Trophoblast cell (in vitro differentiated cells and primary cell): ENCODE data around the gene IFRD1.
"Not testable (repeated sequence)": the region's sequence is repeated elsewhere in the genome, so short reads cannot be mapped to it uniquely, and the experiment has no call there.

Experiments used
- DNase-seq, 2 donors: peaks; one replicate each; pipeline ENCODE4 v3.0.0-alpha.2; 2016
- H2AFZ ChIP-seq: 2 replicates; pipeline ENCODE4 v1.6.1; 2013; ENCODE audit warnings: low read length, moderate library complexity, mild to moderate bottlenecking; ENCODE audit not compliant: insufficient read depth, poor library complexity
- H2AK5ac ChIP-seq: 2 replicates; pipeline ENCODE4 v1.6.1; 2013; ENCODE audit warnings: mild to moderate bottlenecking, low read length
- H2BK120ac ChIP-seq: 2 replicates; pipeline ENCODE4 v1.6.1; 2013; ENCODE audit warnings: low read length, mild to moderate bottlenecking, moderate library complexity; ENCODE audit not compliant: insufficient read depth, poor library complexity
- H2BK12ac ChIP-seq: 2 replicates; pipeline ENCODE4 v1.6.1; 2013; ENCODE audit warnings: mild to moderate bottlenecking, low read length, moderate library complexity
- H2BK5ac ChIP-seq: 2 replicates; pipeline ENCODE4 v1.6.1; 2013; ENCODE audit warnings: low read length, low read depth, moderate library complexity, mild to moderate bottlenecking; ENCODE audit not compliant: poor library complexity
- H3K14ac ChIP-seq: 2 replicates; pipeline ENCODE4 v1.6.1; 2013; ENCODE audit warnings: mild to moderate bottlenecking, low read length
- H3K18ac ChIP-seq: 2 replicates; pipeline ENCODE4 v1.6.1; 2013; ENCODE audit warnings: mild to moderate bottlenecking, low read length
- H3K23ac ChIP-seq: 2 replicates; pipeline ENCODE4 v1.6.1; 2013; ENCODE audit warnings: low read length
- H3K27ac ChIP-seq: 2 replicates; pipeline ENCODE4 v1.5.1; 2013; ENCODE audit warnings: low read depth, mild to moderate bottlenecking, inconsistent platforms, low read length, moderate library complexity
- H3K27me3 ChIP-seq: 2 replicates; pipeline ENCODE4 v1.6.1; 2013; ENCODE audit warnings: inconsistent platforms, mild to moderate bottlenecking, low read length, moderate library complexity; ENCODE audit not compliant: insufficient read depth
- H3K36me3 ChIP-seq, 2 experiments: 1 replicate in 1 of 2; 2 replicates in 1 of 2; pipeline ENCODE4 v1.6.1; 2013; ENCODE audit warnings: low read length in 2 of 2, mild to moderate bottlenecking in 2 of 2, moderate library complexity in 1 of 2; ENCODE audit not compliant: insufficient read depth in 2 of 2, control insufficient read depth in 1 of 2
- H3K4ac ChIP-seq: 2 replicates; pipeline ENCODE4 v1.6.1; 2013; ENCODE audit warnings: low read depth, mild to moderate bottlenecking, low read length, moderate library complexity
- H3K4me1 ChIP-seq, 2 experiments: 1 replicate in 1 of 2; 2 replicates in 1 of 2; pipeline ENCODE4 v1.6.1; 2013; ENCODE audit warnings: low read length in 2 of 2, mild to moderate bottlenecking in 2 of 2, moderate library complexity in 1 of 2; ENCODE audit not compliant: insufficient read depth in 2 of 2, control insufficient read depth in 1 of 2
- H3K4me2 ChIP-seq: 2 replicates; pipeline ENCODE4 v1.6.1; 2013; ENCODE audit warnings: inconsistent platforms, mild to moderate bottlenecking, low read length, moderate library complexity
- H3K4me3 ChIP-seq: 2 replicates; pipeline ENCODE4 v1.5.1; 2013; ENCODE audit warnings: mild to moderate bottlenecking, low read depth, low read length, inconsistent platforms
- H3K79me1 ChIP-seq: one replicate; pipeline ENCODE4 v1.6.1; 2013; ENCODE audit warnings: low read length
- H3K79me2 ChIP-seq: 2 replicates; pipeline ENCODE4 v1.6.1; 2013; ENCODE audit warnings: low read length, mild to moderate bottlenecking; ENCODE audit not compliant: control insufficient read depth, insufficient read depth, poor library complexity
- H3K9ac ChIP-seq: 2 replicates; pipeline ENCODE4 v1.6.1; 2013; ENCODE audit warnings: mild to moderate bottlenecking, low read length
- H3K9me3 ChIP-seq: 2 replicates; pipeline ENCODE4 v1.6.1; 2013; ENCODE audit warnings: low read depth, mild to moderate bottlenecking, control low read depth, inconsistent platforms, low read length; ENCODE audit not compliant: insufficient read depth
- H4K12ac ChIP-seq: 2 replicates; pipeline ENCODE4 v1.6.1; 2013; ENCODE audit warnings: low read depth, mild to moderate bottlenecking, low read length, moderate library complexity
- H4K8ac ChIP-seq: 2 replicates; pipeline ENCODE4 v1.6.1; 2013; ENCODE audit warnings: low read depth, mild to moderate bottlenecking, low read length, moderate library complexity
- H4K91ac ChIP-seq: one replicate; pipeline ENCODE4 v1.6.1; 2013; ENCODE audit warnings: low read depth, mild to moderate bottlenecking, low read length, moderate library complexity
- WGBS: extraction: QIAGEN DNeasy Blood & Tissue Kit; methylation state at CpG from one replicate; pipeline ENCODE4 v1.1.7; 2013; ENCODE audit warnings: missing lambda C conversion rate; ENCODE audit not compliant: insufficient read length, insufficient coverage; ENCODE audit errors: extremely low coverage; 5-methylcytosine and 5-hydroxymethylcytosine counted together

IFRD1 gene

GRCh38 chr7:112516418-112516817 lies 66.2 kb downstream of the IFRD1 start:
- not testable (repeated sequence) for H2BK12ac ChIP-seq, H4K12ac ChIP-seq, H3K9ac ChIP-seq, H3K27ac ChIP-seq, H3K4me3 ChIP-seq, H2BK120ac ChIP-seq, H2AK5ac ChIP-seq, H3K18ac ChIP-seq, DNase-seq, H2AFZ ChIP-seq, H3K23ac ChIP-seq, H3K79me2 ChIP-seq, H4K91ac ChIP-seq, H3K9me3 ChIP-seq, H3K14ac ChIP-seq, H3K36me3 ChIP-seq, H3K4ac ChIP-seq, H3K4me1 ChIP-seq, H4K8ac ChIP-seq, H3K27me3 ChIP-seq, H2BK5ac ChIP-seq, H3K79me1 ChIP-seq, H3K4me2 ChIP-seq
- no CpG with 5 or more reads among the region's 5 CpGs for WGBS

- Histone ChIP-seq H3K23ac (peak overlapping the region; percentile 17), H3K27ac (no peak overlapping the region), H3K4me1 (no peaks in the 10 kb centered on the region), H3K9me3 (no peaks in the 10 kb centered on the region), H3K79me1 (no peaks in the 10 kb centered on the region), H3K18ac (no peak overlapping the region), H2AK5ac (no peak overlapping the region), H2BK5ac (no peak overlapping the region), H3K27me3 (no peaks in the 10 kb centered on the region), H3K79me2 (no peaks in the 10 kb centered on the region), H3K14ac (no peak overlapping the region), H3K4me2 (no peak overlapping the region), H2BK12ac (no peak overlapping the region), H2AFZ (no peak overlapping the region), H4K12ac (no peak overlapping the region), H2BK120ac (no peak overlapping the region), H4K8ac (no peak overlapping the region), H3K4ac (no peak overlapping the region), H4K91ac (no peak overlapping the region), H3K4me3 (no peak overlapping the region), H3K9ac (no peak overlapping the region), H3K36me3 (no peaks in the 10 kb centered on the region)
- no CpG with 5 or more reads among the region's 3 CpGs for WGBS
- DNase-seq, result no peak
Measured at GRCh38 chr7:112517487-112517886, 67.2 kb downstream of the IFRD1 start.

DNA sequence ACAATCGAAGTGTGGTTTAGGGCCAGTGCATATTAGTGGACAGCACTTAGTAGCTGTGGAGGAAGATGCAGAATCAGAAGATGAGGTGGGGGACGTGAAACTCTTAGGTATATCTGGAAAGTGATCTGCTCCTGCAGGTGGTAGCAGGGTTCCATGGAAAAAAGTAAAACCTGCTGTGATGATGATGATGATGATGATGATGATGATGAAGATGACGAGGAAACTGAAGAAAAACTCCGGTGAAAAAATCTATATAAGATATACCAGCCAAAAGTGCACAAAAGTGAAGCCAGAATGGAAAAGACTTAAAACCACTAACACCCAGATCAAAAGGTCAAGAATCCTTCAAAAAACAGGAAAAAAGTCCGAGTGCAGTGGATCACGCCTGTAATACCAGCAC lies 70.5 kb downstream of the IFRD1 start:
- Histone ChIP-seq H2BK12ac (no peak overlapping the region), H3K23ac (no peak overlapping the region), H3K36me3 (no peaks in the 10 kb centered on the region), H3K9me3 (no peaks in the 10 kb centered on the region), H2BK5ac (no peak overlapping the region), H3K79me2 (no peaks in the 10 kb centered on the region), H3K14ac (no peak overlapping the region), H2BK120ac (no peak overlapping the region), H3K27me3 (no peaks in the 10 kb centered on the region), H3K18ac (no peak overlapping the region), H3K9ac (no peak overlapping the region), H4K8ac (no peak overlapping the region), H4K12ac (no peak overlapping the region), H4K91ac (no peak overlapping the region), H3K27ac (no peak overlapping the region), H3K79me1 (no peaks in the 10 kb centered on the region), H3K4ac (no peak overlapping the region), H3K4me3 (no peak overlapping the region), H2AFZ (no peak overlapping the region), H3K4me1 (no peaks in the 10 kb centered on the region), H3K4me2 (no peak overlapping the region), H2AK5ac (no peak overlapping the region)
- DNase-seq, result no peak
- WGBS, result no CpG with 5 or more reads among the region's 6 CpGs

GRCh38 chr7:112521942-112522341 lies 71.7 kb downstream of the IFRD1 start:
- DNase-seq, result no peak
- H4K12ac ChIP-seq, result no peak overlapping the region
- no peak overlapping the region for H2BK5ac ChIP-seq
- no peak overlapping the region for H3K4me3 ChIP-seq
- H4K91ac ChIP-seq, result no peak overlapping the region
- no peaks in the 10 kb centered on the region for H3K4me1 ChIP-seq
- H3K4ac ChIP-seq, result no peak overlapping the region
- WGBS, result no CpG with 5 or more reads among the region's 3 CpGs
- no peak overlapping the region for H2AK5ac ChIP-seq
- H2BK120ac ChIP-seq, result no peak overlapping the region
- no peak overlapping the region for H3K18ac ChIP-seq
- H3K23ac ChIP-seq, result no peak overlapping the region
- H2BK12ac ChIP-seq, result no peak overlapping the region
- no peak overlapping the region for H4K8ac ChIP-seq
- H3K36me3 ChIP-seq, result no peaks in the 10 kb centered on the region
- H3K14ac ChIP-seq, result no peak overlapping the region
- H3K79me2 ChIP-seq, result no peaks in the 10 kb centered on the region
- H3K9me3 ChIP-seq, result no peaks in the 10 kb centered on the region
- no peaks in the 10 kb centered on the region for H3K27me3 ChIP-seq
- no peak overlapping the region for H3K9ac ChIP-seq
- no peak overlapping the region for H3K27ac ChIP-seq
- no peak overlapping the region for H3K4me2 ChIP-seq
- no peak overlapping the region for H2AFZ ChIP-seq
- no peaks in the 10 kb centered on the region for H3K79me1 ChIP-seq
